HG02884 (cell line): ENCODE measurements around the gene GPC3.

ENCODE experiments used
- ATAC-seq: cut with Tn5 transposase; IDR thresholded peaks from one replicate; pipeline ENCODE4 v1.9.1; 2021; ENCODE audit warnings: mild to moderate bottlenecking, moderate library complexity; ENCODE audit not compliant: unreplicated experiment

GPC3 gene

DNA sequence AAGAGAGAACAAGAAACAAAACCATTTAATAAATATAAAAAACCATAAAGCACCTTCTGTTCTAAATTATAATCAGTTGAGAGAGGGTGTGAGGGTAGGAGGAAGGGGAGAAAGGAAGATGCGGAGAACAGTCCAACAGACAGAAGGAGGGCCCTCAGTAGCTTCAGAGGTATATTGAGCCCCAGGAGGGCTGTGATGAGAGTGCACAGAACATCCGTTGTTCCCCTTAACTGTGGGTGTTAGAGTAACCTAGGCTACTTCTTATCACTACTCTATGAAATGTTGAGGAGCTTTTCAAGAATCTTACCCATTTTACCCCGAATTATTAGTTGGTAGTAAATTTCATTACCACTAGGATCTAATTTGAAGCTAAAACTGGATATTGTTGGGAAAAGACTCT is 13.8 kb downstream of the GPC3 start:
- no peak for ATAC-seq

DNA sequence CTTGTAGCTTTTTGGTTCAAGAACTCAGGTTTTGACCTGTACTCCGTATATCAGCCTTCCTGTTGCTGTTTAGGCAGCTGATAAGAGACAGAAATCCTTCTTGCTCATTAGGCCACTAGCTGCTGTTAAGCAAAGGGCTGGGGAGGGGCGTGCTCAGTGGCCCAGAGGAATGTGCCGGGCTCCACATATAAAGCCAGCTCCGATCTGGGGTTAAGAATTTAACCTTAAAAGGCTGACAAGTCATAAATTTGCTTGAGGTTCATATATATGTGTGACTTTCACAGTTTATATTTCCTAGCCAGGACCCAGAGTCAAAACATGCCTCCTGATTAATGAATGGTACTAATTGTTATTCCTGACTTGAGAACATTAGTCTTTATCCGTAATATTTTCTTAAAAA is 15.3 kb downstream of the GPC3 start:
- ATAC-seq = no peak

DNA sequence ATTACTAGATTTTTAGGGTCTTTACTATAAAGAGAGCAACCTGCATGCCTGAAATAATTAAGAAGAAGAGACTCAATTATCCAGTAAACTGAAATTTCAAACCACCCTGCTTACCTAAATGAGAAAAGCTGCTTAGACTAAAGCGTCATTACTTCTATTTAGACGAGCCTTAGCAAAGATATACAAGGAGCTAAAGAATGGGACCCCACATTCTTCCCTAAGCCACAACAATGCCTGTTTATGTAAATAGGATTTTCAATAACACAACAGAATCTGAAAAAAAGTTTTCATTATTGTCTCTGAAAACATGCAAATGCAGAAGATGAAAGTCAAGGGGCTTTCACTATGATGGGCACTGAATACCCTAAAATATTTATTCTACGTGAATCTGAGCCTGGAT is 16.2 kb downstream of the GPC3 start:
- no peak for ATAC-seq

DNA sequence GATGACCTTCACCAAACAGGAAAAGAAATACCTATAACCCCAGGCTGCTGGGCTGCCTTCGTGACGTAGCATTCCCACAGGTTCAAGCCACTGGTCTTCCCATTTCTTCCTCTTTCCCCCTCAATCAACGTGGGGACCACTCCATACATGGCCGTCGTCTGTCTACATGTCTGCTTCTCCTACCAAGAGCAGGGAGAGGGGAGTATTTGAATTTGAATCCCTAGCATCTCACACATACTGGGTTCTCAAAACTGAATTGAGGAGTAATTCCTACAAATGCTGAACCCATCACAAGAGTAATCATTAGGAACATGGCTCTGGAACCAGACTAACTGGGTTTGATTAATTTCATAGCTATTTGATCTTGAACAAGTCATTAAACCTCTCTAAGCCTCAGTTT is 17.3 kb downstream of the GPC3 start:
- ATAC-seq = no peak

DNA sequence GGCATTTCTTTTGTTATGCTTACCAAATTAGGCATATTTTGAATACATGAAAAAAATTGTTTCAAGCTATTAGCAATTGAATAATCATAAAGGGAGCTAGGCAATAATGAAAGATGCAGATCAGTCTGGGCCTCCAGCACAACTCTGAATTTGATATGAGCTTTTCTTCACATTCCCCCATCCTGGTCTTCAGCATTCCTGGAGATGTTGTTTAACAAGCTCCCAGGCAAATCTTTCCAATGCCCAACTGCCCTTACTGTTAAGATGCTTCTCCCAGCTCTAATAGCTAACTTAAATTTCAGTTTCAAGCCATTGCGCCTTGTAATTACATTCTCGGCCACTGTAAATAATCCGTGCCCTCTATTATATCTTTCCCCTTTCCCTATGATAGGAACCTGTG is 19.2 kb downstream of the GPC3 start:
- no peak for ATAC-seq

DNA sequence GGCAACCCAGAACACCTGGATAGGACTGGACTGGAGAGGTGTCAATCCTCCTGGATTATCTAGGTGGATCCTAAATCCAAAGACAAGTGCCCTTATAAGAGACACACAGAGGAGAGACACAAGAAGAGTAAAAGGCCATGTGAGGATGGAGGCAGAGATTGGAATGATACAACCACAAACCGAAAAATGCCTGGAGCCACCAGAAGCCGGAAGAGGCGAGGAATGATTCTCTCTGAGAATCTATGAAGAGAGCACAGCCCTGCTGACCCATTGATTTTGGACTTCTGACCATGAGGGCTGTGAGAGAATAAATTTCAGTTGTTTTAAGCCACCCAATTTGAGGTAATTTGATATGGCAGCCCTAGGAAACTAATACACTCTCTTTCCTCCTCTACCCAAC is 20.1 kb downstream of the GPC3 start:
- ATAC-seq = no peak

DNA sequence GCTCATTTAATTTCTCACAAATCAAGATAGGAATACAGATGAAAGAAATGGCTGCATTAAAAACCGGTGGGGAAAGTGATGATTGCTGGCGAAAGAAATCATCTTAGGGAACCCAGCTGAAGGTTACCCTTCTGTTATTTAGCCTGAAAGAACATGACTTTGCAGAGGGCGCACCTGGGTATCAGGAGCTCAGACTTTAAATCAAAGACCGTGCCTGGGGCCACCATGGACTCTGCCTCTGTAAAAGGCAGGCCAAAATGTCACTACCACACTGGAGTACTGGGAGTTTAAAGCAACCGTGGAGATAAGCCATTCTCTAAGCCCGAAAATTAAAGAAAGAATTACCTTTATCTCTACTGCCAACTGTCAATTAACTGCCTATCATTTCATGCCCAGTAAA is 24.3 kb downstream of the GPC3 start:
- no peak for ATAC-seq

DNA sequence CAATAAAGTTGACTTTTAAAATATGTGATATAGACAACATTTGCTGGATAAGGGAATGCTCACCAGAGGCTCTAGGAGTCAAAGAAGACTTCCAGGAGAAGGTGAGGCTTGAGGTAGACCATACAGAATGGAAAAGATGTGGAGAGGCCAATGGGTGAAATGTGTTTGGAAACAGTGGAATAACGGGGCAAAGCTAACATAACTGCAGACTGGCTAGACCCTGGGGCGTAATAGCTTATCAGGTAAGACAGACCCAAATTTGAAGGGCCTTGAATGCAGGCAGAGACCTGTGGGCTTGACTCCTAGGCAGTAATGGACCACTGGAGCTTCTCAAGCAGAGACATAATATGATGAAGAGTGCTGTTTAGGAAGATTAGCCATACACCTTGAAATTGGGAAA is 25.4 kb downstream of the GPC3 start:
- ATAC-seq = no peak

DNA sequence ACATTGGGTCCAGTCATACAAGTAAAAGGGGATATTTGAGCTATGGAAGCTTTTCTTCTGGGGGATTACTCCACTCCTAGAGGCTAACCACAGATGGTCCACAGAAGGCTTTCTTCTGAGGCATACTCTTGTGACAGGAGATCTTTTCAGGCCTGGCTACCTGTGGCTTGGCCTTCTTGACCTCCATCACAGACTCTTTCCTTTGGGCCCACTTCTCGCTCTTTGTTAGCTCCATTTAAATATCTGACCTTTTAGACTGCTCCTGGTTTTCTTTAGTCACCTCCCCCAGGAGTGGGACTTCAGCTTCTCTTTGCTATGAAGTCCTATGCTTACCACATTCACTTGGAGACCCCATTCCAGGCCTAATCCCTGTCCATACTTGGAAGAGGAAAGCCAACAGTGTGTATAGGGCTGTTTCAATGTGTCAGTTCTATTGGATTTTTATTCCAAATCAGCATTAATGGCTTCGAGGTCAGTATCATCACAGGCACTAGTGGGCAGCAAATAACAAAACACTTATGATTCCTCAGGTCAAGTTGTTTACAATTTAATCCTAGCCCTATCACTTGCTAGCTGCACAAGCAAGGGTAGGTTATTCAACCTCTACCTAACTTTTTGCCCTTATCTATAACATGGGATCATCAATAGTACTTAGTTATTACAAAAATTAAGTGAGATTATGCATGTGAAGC is 26.3 kb downstream of the GPC3 start:
- no peak for ATAC-seq

DNA sequence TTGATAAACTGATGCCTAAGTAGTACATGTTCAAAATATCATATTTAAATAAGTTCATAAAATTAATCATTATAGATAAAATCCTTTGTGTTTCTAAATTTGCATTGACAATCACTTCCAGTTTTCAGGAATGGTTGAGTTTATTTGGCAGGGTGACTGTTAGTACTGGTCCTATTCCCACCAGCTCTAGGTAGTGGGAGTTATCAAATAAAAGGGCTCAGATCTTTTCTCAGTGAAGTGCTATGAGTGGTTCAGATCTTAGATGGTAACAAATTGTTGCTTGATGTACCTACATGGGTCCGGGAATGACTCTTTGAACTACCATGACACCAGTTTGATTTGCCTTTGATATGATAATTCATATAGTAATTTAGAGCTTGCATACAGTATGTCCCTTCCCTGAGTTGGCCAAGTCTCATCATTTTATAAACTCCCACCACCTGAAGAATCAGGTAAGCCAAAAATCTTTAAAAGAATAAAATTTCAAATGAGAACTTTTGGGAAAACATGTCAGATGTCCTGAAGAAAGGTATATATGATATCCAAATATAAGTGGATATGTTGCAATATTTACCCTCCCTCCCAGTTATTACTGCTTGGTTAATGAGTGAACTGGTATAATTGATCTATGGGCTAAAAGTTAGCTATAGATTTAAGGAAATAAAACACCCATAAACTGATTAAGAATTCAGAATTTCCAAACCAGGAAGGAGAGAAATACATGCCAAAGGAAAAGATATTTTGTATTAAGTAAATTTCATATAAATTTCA is 28.6 kb downstream of the GPC3 start:
- ATAC-seq = no peak

DNA sequence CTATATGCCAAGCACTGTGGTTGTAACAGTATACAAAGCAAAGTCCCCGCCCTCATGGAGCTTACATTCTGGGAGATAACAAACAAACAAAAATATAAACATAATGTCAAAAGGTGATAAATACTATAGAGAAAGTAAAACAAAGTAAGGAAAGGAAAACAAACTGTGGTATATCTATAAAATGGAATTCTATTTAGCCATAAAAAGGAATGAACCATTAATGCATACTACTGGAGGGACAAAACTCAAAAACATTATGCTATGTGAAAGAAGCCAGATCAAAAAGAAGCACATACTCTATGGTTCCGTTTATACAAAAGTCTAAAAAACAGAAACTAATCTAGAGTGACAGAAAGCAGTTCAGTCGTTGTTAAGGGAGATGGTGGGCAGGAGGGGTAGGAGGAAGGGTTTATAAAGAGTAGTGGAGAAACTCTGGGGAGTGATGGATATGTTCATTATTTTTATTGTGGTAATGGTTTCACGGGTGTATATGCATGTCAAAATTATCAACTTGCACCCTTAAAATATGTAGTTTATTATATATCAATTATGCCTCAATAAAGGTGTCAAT is 31.5 kb downstream of the GPC3 start:
- no peak for ATAC-seq

DNA sequence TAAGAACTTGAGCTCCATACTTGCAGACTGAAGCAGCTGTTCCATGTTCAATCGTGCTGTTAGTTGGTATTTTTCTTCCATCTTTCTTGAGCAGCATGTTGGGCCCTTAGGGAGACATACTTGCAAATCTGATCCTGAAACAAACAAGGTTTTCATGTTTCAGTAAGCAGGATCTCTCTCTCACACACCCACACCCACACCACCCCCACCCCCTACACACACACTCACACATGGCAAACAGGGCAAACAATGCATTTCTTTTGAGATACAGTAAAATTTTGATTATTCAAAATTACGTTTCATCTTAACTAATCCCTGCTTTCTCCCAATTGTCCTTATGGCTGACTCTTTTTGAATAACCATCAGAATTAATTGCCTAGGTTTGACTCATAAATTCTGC is 32.3 kb downstream of the GPC3 start:
- no peak for ATAC-seq

DNA sequence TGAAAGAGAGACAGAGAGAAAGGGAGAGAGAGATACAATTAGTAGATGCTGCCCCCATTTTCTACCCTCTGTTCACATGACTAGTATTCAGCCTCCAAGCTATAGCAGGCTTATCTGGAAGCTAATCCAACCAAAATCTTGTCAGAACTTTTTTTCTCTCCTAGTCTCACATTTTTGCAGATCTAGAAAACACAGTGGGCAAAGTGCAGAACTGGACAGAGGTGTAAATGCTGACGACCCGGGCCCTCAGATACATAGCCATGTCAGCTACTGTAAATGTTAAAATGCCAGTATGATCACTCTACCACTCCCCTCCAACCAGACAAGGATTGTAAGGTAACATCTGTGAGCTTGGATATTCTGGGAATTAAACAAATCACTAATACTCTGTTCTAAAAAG is 34.3 kb downstream of the GPC3 start:
- ATAC-seq = no peak

DNA sequence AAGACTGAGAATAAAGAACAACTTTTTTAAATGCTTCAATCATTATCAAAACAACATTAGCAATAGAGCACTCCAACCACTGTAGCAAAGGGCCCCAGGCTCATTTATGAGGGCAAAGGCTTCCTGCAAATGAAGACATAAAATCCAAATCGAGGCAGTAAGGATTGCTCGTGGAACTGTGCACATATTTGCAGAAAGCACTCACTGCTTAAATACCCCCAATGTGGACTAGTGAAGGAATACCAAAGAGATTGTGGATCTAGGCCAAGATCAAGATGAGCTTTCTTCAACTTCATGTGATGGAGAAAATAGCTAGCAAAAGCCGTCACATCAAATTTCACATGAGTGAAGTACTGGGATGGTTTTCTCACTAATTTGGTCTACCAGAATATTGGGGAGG is 35.2 kb downstream of the GPC3 start:
- no peak for ATAC-seq

DNA sequence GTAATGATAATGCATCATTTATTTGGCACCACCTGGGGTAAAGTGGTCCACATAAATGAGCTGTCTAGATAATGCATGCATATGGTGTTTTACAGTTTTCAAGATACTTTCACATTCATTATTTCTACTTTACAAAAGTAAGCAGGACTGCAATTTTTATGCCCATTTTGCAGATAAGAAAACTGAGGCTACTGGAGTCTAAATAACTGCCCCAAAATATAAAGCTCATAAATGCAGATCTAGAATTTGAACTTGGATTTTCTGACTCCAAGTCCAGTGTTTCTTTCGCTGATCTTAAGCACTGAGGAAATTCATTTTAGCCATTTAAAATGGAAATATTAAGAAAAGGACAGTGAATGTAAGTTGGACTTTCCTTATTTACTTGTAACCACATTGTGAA is 36.5 kb downstream of the GPC3 start:
- ATAC-seq = no peak

DNA sequence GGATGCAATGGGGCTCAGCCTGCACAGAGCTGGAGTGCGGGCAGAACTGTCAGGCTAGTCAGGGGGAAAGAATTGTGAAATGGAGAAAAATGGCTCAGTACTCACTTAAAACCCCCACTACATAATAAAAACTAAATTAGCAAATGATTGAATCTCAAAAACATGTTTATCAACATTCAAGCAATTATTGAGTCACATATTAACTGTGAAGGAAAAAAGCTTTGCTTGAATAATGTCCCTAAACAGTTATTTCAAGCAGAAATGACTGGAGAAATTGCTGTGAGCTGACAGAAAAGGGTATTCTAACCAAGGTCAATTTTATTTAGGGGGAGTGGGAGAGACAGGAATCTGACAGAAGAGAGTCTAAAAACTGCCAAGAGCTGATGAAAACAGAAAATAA is 37.4 kb downstream of the GPC3 start:
- no peak for ATAC-seq

DNA sequence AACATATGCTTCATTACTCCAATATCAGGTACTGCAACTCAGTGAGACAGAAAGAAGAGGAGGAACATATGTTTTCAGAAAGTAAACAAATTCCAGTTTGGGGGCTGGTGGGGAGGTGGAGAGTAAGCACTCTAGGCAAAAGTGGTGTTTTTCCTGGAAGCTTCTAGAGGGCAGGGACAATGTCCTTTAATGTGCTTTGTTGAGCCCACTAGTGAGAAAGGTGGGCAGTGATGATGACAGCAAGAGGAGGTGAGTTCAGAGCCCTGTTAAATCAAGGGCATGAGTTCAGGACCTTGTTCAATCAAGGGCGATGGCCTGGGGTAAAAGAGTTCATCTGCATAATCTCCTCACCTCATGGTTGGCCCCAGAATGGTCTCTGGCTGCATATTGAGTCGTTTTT is 38.4 kb downstream of the GPC3 start:
- ATAC-seq = no peak

DNA sequence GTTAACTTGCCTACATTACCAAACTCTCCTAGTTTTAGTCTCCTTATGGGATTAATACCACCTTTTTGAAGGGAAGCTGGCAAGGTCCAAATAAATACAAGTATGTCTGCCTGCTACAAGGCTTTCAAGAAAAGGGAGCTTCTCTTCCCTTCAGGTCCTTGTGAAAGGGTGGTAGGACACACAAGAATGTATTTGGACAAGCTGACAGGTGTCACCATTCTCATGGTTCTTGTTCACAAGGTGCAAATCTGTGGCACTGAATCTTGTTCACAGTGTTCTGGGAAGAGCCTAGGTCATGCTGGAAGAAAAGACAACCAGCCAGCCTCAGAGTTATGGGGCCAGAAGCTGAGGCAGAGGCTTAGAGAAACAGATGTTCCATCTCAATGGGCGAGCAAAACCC is 41.9 kb downstream of the GPC3 start:
- no peak for ATAC-seq

DNA sequence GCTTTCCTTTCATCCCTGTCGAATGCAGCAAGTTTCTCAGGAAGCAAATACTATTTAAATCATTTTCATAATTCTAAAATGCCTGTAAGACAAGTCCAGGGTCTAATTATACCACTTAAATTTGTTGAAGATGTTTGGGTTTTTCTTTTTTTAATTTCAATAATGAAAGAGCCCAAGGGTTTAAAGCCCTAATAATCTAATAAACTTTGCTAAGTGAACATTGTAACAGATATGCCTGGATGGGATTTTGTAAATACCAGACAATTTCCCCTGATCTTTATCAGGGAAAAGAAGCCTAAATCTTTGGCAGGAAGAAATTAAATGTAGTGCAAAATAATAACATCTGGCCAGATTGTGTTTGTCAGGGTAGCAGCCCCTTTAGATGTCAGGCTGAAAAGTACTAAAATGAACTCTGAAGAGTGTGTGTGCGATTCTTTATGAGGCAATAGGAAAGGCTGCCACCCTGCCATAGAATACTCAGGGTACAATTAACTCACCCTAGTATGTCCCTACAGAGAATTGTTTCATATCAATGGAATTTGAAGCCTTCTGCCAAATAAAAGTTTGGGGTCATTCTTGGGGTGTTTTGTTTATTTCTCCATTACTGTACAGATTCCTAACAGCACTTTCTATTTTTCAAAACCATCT is 45.6 kb downstream of the GPC3 start:
- no peak for ATAC-seq

DNA sequence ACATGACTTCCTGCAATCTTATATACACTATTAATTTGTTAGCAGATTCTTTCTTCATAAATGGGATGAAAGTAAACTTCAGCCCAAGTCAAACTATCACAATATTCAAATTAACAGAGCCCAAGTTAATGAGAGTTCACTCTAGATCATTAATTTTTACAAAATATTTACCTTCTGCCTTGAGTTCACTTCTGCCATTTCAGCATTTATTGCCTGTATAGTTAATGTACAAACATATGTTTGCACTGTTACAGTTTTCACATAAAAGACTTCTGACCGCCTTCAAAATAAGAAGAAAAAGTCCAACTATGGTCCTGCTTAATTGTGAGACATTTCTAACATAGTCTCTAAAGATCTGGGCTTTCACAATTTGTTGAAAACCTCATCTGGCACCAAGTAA is 46.9 kb downstream of the GPC3 start:
- no peak for ATAC-seq

DNA sequence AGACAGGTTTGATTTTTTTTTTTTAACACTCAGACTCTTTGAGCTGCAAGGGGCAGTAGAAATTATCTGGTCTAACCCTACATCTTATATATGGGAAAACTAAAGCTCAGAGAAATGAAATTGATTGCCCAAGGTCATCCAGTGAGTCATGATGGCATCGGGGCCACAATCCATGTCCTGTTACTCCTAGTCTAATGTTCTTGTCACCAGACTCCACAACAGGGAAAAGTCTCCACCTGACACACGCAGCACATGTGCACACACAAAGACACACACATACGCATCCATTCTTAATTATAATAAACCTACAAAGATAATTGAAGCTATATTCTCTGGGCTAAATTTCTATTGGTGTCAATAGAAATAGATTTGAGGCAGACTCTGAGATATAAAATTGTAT is 48.4 kb downstream of the GPC3 start:
- ATAC-seq = no peak

DNA sequence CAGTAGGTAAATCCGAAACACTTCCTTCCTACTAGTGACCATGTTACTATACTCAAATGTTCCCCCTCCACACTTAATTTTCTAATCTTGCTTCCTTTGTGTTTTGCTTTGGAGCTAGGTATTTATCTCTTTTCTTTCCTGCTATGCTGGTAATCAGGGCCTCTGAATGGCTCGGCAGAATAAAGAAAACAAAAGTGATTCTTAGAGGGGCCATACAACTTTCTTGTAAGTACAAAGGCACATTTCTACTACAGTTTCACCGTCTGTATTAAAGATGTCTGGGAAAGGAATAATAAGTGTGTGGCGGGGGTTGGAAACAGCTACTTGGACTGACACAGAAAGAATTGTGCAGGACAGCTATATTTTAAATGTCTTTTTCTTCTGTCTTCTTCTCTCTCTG is 50.3 kb downstream of the GPC3 start:
- ATAC-seq = no peak
